Upper lobe of right lung (tissue), 1 donor: ENCODE measurements around the gene TXNRD2. TPM values are rescaled to one million over a fixed set of nuclear protein-coding genes. Genes with fewer than 3 reads are reported as not detected.
A peak's percentile ranks its signal among the peaks of the same experiment; 100 is the strongest.

Experiments used
- ATAC-seq: fragments of 200-7000 bp; cut with Tn5 transposase; one replicate; pipeline ENCODE4 v1.9.1; 2020; ENCODE audit warnings: mild to moderate bottlenecking, moderate library complexity
- DNase-seq: peaks from one replicate; pipeline ENCODE4 v3.0.0-alpha.2; 2020
- H3K27ac ChIP-seq: fragments of 200-600 bp; one replicate; pipeline ENCODE4 v1.8.0; 2022
- H3K27me3 ChIP-seq: fragments of 200-600 bp; one replicate; pipeline ENCODE4 v1.8.0; 2022; ENCODE audit warnings: mild to moderate bottlenecking
- H3K36me3 ChIP-seq: fragments of 200-600 bp; one replicate; pipeline ENCODE4 v1.8.0; 2022
- H3K4me1 ChIP-seq: fragments of 200-600 bp; one replicate; pipeline ENCODE4 v1.8.0; 2022
- H3K4me3 ChIP-seq: fragments of 200-600 bp; one replicate; pipeline ENCODE4 v1.8.0; 2022; ENCODE audit warnings: mild to moderate bottlenecking
- H3K9me3 ChIP-seq: fragments of 200-600 bp; one replicate; pipeline ENCODE4 v1.8.0; 2022
- intact Hi-C: fragments of 100-400 bp; cut with DNase I; formaldehyde crosslinking; loops from one replicate; pipeline ENCODE4 v1.11.0; 2022
- total RNA-seq: library from RNA; stranded (reverse); fragmentation: NEBNext Ultra II Directional; extraction: Animal tissue kit (Norgen Biotek cat#: 25700); gene quantifications from one replicate; pipeline ENCODE4 v1.2.1, GENCODE V29; 2021
- TF ChIP-seq, protein P1 (sequence below): fragments of 200-600 bp; IDR thresholded peaks from one replicate; pipeline ENCODE4 v1.8.0; 2022; ENCODE audit warnings: antibody characterized with exemption
- donor health status: DM: no; HTN: yes; CAD: no; lungs with severe emphysema.

The TXNRD2 gene
- total RNA-seq, 1 donor from 2014 or later = 40.7 TPM

DNA sequence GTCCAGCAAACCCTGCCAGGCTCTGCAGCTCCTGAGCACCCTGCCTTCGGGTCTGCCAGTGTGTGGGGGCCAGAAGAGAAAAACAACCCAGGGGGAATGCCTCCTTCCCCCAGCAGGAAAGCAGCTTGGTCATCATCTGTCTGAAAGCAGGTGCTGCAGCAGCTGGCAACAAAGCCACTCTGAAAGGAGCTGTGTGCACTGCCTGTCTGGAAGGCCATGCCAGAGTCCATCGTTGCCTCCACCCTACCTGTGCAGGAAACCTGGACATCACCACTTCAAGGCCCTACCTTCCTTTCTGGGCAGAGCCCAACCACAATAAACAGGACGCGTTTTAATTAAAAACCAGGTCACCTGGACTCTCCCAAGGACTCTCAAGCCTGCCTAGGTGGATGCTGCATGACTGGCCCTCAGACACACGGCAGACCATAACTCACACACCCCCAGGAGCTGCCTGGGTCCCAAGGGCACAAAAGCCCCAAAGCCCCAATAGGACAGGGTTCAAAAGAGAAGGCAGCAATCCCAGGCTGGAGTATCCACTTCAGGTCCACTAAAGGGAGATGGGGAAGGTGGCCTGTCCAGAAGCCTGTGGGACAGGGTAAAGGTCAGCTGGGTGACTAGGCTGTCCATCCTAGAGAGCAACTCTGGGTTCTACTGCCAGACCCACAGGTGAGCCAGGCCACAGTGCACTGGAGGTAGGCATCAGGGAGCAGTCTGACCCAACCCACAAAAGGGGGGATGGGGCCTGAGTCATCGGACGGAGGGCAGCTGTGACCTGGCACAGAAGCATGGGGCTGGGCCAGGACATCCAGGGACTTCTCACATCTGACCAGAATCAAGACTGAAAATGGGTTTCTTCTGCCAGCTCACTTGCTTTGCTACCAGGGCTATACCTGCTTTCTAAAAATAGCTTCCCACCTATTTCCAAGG, 93.1 kb downstream of the TXNRD2 start:
- Histone ChIP-seq H3K27me3 (no peaks in the 10 kb centered on the region), H3K4me3 (no peak overlapping the region), H3K4me1 (peaks cover 68% of the 10 kb centered on the region), H3K36me3 (peaks cover 14% of the 10 kb centered on the region), H3K27ac (peak overlapping the region; percentile 58), H3K9me3 (no peaks in the 10 kb centered on the region)
- TF ChIP-seq, protein P1, sequence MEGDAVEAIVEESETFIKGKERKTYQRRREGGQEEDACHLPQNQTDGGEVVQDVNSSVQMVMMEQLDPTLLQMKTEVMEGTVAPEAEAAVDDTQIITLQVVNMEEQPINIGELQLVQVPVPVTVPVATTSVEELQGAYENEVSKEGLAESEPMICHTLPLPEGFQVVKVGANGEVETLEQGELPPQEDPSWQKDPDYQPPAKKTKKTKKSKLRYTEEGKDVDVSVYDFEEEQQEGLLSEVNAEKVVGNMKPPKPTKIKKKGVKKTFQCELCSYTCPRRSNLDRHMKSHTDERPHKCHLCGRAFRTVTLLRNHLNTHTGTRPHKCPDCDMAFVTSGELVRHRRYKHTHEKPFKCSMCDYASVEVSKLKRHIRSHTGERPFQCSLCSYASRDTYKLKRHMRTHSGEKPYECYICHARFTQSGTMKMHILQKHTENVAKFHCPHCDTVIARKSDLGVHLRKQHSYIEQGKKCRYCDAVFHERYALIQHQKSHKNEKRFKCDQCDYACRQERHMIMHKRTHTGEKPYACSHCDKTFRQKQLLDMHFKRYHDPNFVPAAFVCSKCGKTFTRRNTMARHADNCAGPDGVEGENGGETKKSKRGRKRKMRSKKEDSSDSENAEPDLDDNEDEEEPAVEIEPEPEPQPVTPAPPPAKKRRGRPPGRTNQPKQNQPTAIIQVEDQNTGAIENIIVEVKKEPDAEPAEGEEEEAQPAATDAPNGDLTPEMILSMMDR = no peak
- intact Hi-C loops = no loop called here
- ATAC-seq (peak; percentile 42), DNase-seq (peak; percentile 79)

DNA sequence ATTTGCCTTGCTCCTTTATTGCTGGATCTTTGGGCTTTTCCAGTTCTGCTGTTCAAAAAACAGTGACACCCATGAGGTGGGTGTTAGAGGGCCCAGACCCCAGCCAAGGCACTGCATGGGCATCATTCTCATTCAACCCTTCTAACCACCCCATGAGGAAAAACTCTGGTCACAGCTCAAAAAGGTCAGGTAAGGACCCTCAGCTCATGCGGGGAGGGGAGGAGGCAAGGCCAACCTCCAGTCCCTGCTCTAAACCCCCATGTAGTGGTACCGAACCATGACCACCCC, 94.3 kb downstream of the TXNRD2 start:
- intact Hi-C loops = no loop called here
- Histone ChIP-seq H3K4me3 (no peak overlapping the region), H3K36me3 (peaks cover 14% of the 10 kb centered on the region), H3K4me1 (peaks cover 67% of the 10 kb centered on the region), H3K27me3 (no peaks in the 10 kb centered on the region), H3K27ac (no peak overlapping the region), H3K9me3 (no peaks in the 10 kb centered on the region)
- TF ChIP-seq, protein P1 = no peak
- DNase-seq (no peak), ATAC-seq (no peak)

DNA sequence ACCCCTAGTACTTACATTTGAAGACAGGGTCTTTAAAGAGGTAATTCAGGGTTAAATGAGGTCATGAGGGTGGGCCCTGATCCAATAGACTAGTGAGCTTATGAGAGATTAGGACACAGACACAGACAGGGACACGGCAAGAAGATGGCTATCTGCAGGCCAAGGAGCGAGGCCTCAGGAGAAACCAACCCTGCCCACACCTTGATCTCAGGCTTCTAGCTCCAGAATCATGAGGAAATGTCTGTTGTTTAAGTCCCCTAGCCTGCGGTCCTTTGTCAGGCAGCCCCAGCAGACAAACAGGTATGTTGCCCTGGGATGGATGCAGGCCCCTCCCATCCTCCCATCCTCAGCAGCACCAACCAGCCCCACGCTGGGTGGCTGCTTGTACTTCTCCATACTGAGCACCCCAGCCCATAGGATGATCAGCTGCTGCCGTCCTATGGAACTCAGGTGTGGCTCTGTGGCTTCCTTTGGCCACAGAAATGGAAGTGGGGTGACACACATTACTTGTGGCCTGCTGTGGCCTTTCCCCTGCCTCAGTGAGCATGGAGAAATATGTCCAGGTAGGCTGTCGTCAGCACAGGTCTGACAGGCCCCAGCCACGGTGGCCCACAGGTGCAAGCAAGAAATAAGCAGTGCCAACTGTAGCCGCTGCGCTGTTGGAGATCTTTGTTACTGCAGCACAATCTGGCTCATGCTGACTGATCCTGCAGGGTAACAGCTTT, 94.8 kb downstream of the TXNRD2 start:
- no peak for ATAC-seq
- H3K36me3 ChIP-seq = peaks cover 11% of the 10 kb centered on the region
- H3K27me3 ChIP-seq = no peaks in the 10 kb centered on the region
- no peak for DNase-seq
- intact Hi-C loops = no loop called here
- H3K4me3 ChIP-seq = no peak overlapping the region
- no peaks in the 10 kb centered on the region for H3K9me3 ChIP-seq
- no peak overlapping the region for H3K27ac ChIP-seq
- TF ChIP-seq, protein P1 = no peak
- peaks cover 62% of the 10 kb centered on the region for H3K4me1 ChIP-seq

DNA sequence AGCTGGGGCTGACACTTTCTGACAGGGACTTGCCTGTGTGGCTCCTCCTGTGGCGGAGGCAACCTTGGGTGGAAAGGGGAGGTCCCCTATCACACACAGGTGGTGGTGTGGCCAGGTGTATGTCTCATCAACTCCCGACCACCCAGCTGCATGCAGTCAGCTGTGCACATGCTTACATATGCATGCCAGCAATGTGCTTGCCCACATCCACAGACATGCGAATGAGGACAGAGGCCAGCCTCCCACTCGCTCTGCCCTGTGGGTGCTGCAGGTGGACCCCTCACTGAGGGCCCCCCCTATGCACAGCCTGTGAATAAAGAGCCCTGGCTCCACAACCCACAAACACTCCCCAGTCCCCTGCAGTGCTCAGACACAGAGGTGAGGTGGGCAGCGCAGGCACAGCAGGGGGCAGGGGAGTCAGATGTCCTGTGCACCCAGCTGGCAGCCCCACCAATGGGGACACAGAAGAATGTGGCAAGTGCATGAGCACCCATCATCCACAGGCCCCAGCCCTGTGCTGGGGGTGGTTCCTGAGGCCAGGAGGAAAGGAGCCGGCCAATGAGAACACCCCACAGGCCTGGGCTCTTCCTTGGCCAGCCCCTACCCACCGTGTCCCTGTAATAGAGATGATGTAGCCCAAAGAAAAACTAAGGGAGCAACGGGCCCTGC, 96.4 kb downstream of the TXNRD2 start:
- peaks cover 49% of the 10 kb centered on the region for H3K4me1 ChIP-seq
- H3K4me3 ChIP-seq = no peak overlapping the region
- no peaks in the 10 kb centered on the region for H3K9me3 ChIP-seq
- peak overlapping the region; percentile 76 for H3K27ac ChIP-seq
- intact Hi-C loops = no loop called here
- H3K27me3 ChIP-seq = no peaks in the 10 kb centered on the region
- H3K36me3 ChIP-seq = no peaks in the 10 kb centered on the region
- DNase-seq (no peak), ATAC-seq (no peak)
- TF ChIP-seq, protein P1 = no peak

DNA sequence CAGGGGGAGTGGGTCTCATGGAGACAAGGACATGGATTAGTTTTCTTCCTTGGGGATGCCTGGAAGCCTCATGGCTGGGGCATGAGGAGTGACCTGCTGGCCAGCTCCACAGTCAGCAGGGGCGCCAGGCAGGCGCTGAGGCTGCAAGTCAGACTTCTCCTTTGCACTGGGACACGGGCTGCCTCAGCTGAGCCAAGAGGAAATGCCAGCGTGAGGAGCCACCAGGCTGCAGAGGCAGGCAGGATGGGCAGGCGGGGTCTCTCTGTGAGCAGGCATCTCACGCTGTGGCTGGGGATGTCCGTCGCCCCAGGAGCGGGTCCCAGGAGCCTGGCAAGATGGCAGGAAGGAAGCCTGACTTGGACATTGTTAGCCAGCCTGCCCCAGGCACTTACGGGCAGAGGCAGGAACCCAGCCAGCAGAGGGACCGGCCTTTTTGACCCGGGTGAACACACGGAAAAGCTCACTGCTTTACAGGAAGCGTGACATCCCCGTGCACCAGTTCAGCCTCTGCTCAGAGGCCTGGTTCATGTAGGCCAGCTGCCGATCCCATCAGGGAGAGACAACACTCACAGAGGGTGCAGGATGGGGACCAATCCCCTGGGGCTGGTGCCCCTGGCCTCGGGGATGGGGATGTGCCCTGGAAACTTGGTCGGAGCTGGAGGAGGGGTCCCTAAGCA, 97.1 kb downstream of the TXNRD2 start:
- intact Hi-C loops = no loop called here
- Histone ChIP-seq H3K27ac (peak overlapping the region; percentile 76), H3K4me1 (peaks cover 47% of the 10 kb centered on the region), H3K27me3 (no peaks in the 10 kb centered on the region), H3K9me3 (no peaks in the 10 kb centered on the region), H3K4me3 (no peak overlapping the region), H3K36me3 (no peaks in the 10 kb centered on the region)
- TF ChIP-seq, protein P1 = no peak
- ATAC-seq (peak; percentile 83), DNase-seq (peak; percentile 82)
